ENCODE data around the gene CLK1.

Gene CLK1

DNA sequence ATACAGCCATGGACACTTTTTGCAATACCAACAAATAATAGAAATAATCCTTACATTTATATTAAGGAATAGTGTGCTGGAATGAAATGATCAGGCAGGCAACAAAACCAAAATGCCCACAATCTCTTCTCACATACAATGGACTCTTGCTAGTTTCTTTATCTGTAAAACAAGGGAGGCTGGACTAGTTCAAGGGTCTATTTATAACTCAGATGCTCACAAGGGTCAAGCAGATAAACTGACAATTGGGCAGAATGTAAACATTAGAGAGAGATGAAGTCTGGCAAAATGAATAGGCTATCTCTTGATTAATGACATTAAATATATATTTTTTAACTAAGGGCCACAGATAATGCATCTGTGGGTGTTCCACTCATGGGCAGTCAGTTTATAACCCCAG is 13.0 kb upstream of the CLK1 start:
- H3K4me1 ChIP-seq (ENCODE audit: control insufficient read depth in 1 of 2, insufficient read depth in 2 of 2, low read length in 2 of 2): no peaks in the 10 kb centered on the region
- H3K4me3 ChIP-seq (ENCODE audit: low read depth in 1 of 2, low read length in 2 of 2): no peak overlapping the region
- peaks cover 21 to 42% of the 10 kb centered on the region in 2 donors for H3K36me3 ChIP-seq (ENCODE audit: control insufficient read depth in 1 of 2, insufficient read depth in 2 of 2, low read length in 2 of 2)
- H3K9ac ChIP-seq (ENCODE audit: low read depth in 1 of 2, low read length in 2 of 2): no peak overlapping the region
- no peaks in the 10 kb centered on the region for H3K27me3 ChIP-seq (ENCODE audit: control insufficient read depth in 1 of 2, insufficient read depth in 2 of 2, low read length in 2 of 2)
- no peaks in the 10 kb centered on the region for H3K9me3 ChIP-seq (ENCODE audit: control insufficient read depth in 1 of 2, low read length in 2 of 2)
- no peak overlapping the region for H3K27ac ChIP-seq (ENCODE audit: low read depth, low read length)

GRCh38 chr2:200873560-200873959 is 9.1 kb upstream of the CLK1 start:
- Histone ChIP-seq H3K9ac (ENCODE audit: low read depth in 1 of 2, low read length in 2 of 2) (no peak overlapping the region), H3K36me3 (ENCODE audit: control insufficient read depth in 1 of 2, insufficient read depth in 2 of 2, low read length in 2 of 2) (peaks cover 9 to 23% of the 10 kb centered on the region in 2 donors), H3K4me1 (ENCODE audit: control insufficient read depth in 1 of 2, insufficient read depth in 2 of 2, low read length in 2 of 2) (no peaks in the 10 kb centered on the region), H3K27me3 (ENCODE audit: control insufficient read depth in 1 of 2, insufficient read depth in 2 of 2, low read length in 2 of 2) (no peaks in the 10 kb centered on the region), H3K9me3 (ENCODE audit: control insufficient read depth in 1 of 2, low read length in 2 of 2) (no peaks in the 10 kb centered on the region), H3K4me3 (ENCODE audit: low read depth in 1 of 2, low read length in 2 of 2) (no peak overlapping the region), H3K27ac (ENCODE audit: low read depth, low read length) (no peak overlapping the region)

GRCh38 chr2:200871151-200871550 is 6.7 kb upstream of the CLK1 start:
- Histone ChIP-seq H3K4me1 (ENCODE audit: control insufficient read depth in 1 of 2, insufficient read depth in 2 of 2, low read length in 2 of 2) (no peaks in the 10 kb centered on the region), H3K9me3 (ENCODE audit: control insufficient read depth in 1 of 2, low read length in 2 of 2) (no peaks in the 10 kb centered on the region), H3K27ac (ENCODE audit: low read depth, low read length) (no peak overlapping the region), H3K36me3 (ENCODE audit: control insufficient read depth in 1 of 2, insufficient read depth in 2 of 2, low read length in 2 of 2) (peaks cover 0 to 15% of the 10 kb centered on the region in 2 donors), H3K4me3 (ENCODE audit: low read depth in 1 of 2, low read length in 2 of 2) (no peak overlapping the region), H3K27me3 (ENCODE audit: control insufficient read depth in 1 of 2, insufficient read depth in 2 of 2, low read length in 2 of 2) (no peaks in the 10 kb centered on the region), H3K9ac (ENCODE audit: low read depth in 1 of 2, low read length in 2 of 2) (no peak overlapping the region)

- Histone ChIP-seq H3K27ac (ENCODE audit: low read depth, low read length) (no peak overlapping the region), H3K4me3 (ENCODE audit: low read depth in 1 of 2, low read length in 2 of 2) (no peak overlapping the region), H3K9ac (ENCODE audit: low read depth in 1 of 2, low read length in 2 of 2) (no peak overlapping the region), H3K4me1 (ENCODE audit: control insufficient read depth in 1 of 2, insufficient read depth in 2 of 2, low read length in 2 of 2) (peaks cover 3% of the 10 kb centered on the region in 2 donors), H3K9me3 (ENCODE audit: control insufficient read depth in 1 of 2, low read length in 2 of 2) (no peaks in the 10 kb centered on the region), H3K27me3 (ENCODE audit: control insufficient read depth in 1 of 2, insufficient read depth in 2 of 2, low read length in 2 of 2) (no peaks in the 10 kb centered on the region), H3K36me3 (ENCODE audit: control insufficient read depth in 1 of 2, insufficient read depth in 2 of 2, low read length in 2 of 2) (peaks cover 0 to 13% of the 10 kb centered on the region in 2 donors)
Observed at GRCh38 chr2:200869014-200869413, 4.6 kb upstream of the CLK1 start.

DNA sequence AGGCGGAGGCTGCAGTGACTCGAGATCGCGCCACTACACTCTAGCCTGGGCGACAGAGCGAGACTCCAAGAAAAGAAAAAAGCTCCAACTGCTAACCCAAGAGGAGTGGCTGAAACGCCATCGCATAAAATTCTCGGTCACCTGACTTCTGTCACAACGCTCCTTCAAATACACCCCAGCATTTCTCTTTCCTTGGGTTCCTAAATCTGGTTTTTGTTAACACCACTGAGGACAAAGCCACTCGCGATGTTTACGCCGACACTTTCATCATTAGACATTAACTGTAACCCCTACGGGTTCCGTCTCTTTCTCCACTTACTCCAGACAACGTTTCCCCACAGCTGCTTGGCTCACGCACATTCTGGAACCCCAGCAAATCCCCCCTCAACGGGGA is 679 bp downstream of the CLK1 start:
- Histone ChIP-seq H3K36me3 (ENCODE audit: control insufficient read depth in 1 of 2, insufficient read depth in 2 of 2, low read length in 2 of 2) (peaks cover 9 to 17% of the 10 kb centered on the region in 2 donors), H3K27me3 (ENCODE audit: control insufficient read depth in 1 of 2, insufficient read depth in 2 of 2, low read length in 2 of 2) (no peaks in the 10 kb centered on the region), H3K9me3 (ENCODE audit: control insufficient read depth in 1 of 2, low read length in 2 of 2) (no peaks in the 10 kb centered on the region), H3K4me1 (ENCODE audit: control insufficient read depth in 1 of 2, insufficient read depth in 2 of 2, low read length in 2 of 2) (peaks cover 17 to 26% of the 10 kb centered on the region in 2 donors), H3K4me3 (ENCODE audit: low read depth in 1 of 2, low read length in 2 of 2) (peak overlapping the region; percentile 80 to 98), H3K27ac (ENCODE audit: low read depth, low read length) (peak overlapping the region; percentile 100), H3K9ac (ENCODE audit: low read depth in 1 of 2, low read length in 2 of 2) (peak overlapping the region; percentile 100)

- Histone ChIP-seq H3K27ac (ENCODE audit: low read depth, low read length) (peak overlapping the region; percentile 100), H3K27me3 (ENCODE audit: control insufficient read depth in 1 of 2, insufficient read depth in 2 of 2, low read length in 2 of 2) (no peaks in the 10 kb centered on the region), H3K4me1 (ENCODE audit: control insufficient read depth in 1 of 2, insufficient read depth in 2 of 2, low read length in 2 of 2) (peaks cover 17 to 26% of the 10 kb centered on the region in 2 donors), H3K9me3 (ENCODE audit: control insufficient read depth in 1 of 2, low read length in 2 of 2) (no peaks in the 10 kb centered on the region), H3K4me3 (ENCODE audit: low read depth in 1 of 2, low read length in 2 of 2) (peak overlapping the region; percentile 80 to 98), H3K36me3 (ENCODE audit: control insufficient read depth in 1 of 2, insufficient read depth in 2 of 2, low read length in 2 of 2) (peaks cover 19 to 29% of the 10 kb centered on the region in 2 donors), H3K9ac (ENCODE audit: low read depth in 1 of 2, low read length in 2 of 2) (peak overlapping the region; percentile 100)
Observed at GRCh38 chr2:200862532-200863000, 1.9 kb downstream of the CLK1 start.

DNA sequence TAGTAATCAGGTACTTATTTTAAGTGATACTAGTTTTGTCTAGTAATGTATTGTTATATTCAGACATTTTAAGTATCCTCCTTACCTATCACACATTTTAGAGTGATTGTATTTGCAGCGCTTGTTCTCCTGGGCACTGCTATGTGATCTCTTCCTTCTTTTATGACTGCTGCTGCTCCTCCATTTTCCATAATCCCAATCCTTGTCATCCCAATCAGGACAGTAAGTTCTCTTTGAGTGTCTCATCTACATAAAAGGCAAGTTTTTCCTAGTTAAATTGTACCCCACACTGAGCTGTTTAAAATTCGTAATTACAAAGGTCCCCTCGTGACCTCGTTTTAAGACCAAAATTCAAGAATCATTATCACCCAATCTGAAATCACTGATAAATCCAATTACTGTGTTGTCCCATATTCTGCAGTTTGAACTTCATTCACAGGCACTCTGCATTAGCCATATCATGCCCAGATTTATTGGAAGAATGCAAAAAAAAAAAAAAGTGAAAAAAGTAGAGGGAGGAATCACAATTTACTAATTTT is 2.8 kb downstream of the CLK1 start:
- peak overlapping the region; percentile 18 to 100 for H3K9ac ChIP-seq (ENCODE audit: low read depth in 1 of 2, low read length in 2 of 2)
- H3K4me3 ChIP-seq (ENCODE audit: low read depth in 1 of 2, low read length in 2 of 2): peak overlapping the region; percentile 80 to 98
- H3K4me1 ChIP-seq (ENCODE audit: control insufficient read depth in 1 of 2, insufficient read depth in 2 of 2, low read length in 2 of 2): peaks cover 17 to 26% of the 10 kb centered on the region in 2 donors
- no peak overlapping the region for H3K27ac ChIP-seq (ENCODE audit: low read depth, low read length)
- no peaks in the 10 kb centered on the region for H3K27me3 ChIP-seq (ENCODE audit: control insufficient read depth in 1 of 2, insufficient read depth in 2 of 2, low read length in 2 of 2)
- peaks cover 24 to 37% of the 10 kb centered on the region in 2 donors for H3K36me3 ChIP-seq (ENCODE audit: control insufficient read depth in 1 of 2, insufficient read depth in 2 of 2, low read length in 2 of 2)
- H3K9me3 ChIP-seq (ENCODE audit: control insufficient read depth in 1 of 2, low read length in 2 of 2): no peaks in the 10 kb centered on the region

DNA sequence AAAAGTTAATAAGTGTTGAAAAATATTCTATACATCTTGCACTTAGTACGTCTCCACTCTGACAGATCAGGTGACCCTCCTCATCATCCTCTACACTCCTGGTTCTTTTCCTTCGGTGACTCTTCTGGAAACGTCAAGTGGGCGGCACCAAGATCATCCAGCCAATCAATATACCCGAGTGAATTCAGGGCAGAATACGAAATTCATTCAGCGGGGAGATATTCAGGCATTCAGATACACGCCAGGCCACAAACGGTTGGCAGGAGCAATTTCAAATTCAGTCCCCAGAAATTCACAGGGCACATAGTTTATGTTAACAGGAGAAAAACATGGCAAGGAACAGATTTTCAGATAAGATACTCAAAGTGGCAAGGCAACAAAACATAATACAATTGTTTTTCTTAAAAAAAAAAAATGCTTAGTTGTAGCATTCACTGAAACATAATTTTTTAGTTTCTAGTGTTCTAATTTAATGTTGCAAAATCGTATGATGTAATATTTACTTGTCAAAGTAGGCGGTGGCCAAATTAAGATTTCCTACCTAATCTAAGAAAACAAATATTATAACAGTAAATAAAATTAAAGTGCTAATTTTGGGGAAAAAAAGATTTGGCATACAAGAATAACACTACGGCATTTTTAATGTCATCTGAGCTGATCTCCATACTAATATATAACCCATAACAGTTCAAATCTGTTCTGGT is 4.2 kb downstream of the CLK1 start:
- H3K4me1 ChIP-seq (ENCODE audit: control insufficient read depth in 1 of 2, insufficient read depth in 2 of 2, low read length in 2 of 2): peaks cover 16 to 25% of the 10 kb centered on the region in 2 donors
- peak overlapping the region in 1 of 2 donors; percentile 80 for H3K4me3 ChIP-seq (ENCODE audit: low read depth in 1 of 2, low read length in 2 of 2)
- no peak overlapping the region for H3K9ac ChIP-seq (ENCODE audit: low read depth in 1 of 2, low read length in 2 of 2)
- no peaks in the 10 kb centered on the region for H3K9me3 ChIP-seq (ENCODE audit: control insufficient read depth in 1 of 2, low read length in 2 of 2)
- H3K27ac ChIP-seq (ENCODE audit: low read depth, low read length): no peak overlapping the region
- H3K27me3 ChIP-seq (ENCODE audit: control insufficient read depth in 1 of 2, insufficient read depth in 2 of 2, low read length in 2 of 2): no peaks in the 10 kb centered on the region
- peaks cover 31 to 52% of the 10 kb centered on the region in 2 donors for H3K36me3 ChIP-seq (ENCODE audit: control insufficient read depth in 1 of 2, insufficient read depth in 2 of 2, low read length in 2 of 2)

DNA sequence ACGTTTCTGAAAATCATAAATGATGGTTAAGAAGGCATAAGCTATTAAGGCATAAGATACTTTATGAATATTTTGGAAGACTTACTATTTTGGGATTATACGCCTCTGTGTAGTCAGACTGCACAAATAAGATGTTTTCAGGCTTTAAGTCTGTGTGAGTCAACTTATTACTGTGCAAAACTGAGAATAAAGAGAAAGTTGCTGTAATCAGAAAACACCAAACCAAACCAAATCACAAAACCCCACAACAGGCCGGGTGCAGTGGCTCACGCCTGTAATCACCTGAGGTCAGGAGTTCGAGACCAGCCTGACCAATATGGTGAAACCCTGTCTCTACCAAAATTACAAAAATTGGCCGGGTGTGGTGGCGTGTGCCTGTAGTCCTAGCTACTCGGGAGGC is 7.7 kb downstream of the CLK1 start:
- H3K27me3 ChIP-seq (ENCODE audit: control insufficient read depth in 1 of 2, insufficient read depth in 2 of 2, low read length in 2 of 2): no peaks in the 10 kb centered on the region
- H3K9me3 ChIP-seq (ENCODE audit: control insufficient read depth in 1 of 2, low read length in 2 of 2): no peaks in the 10 kb centered on the region
- no peak overlapping the region for H3K4me3 ChIP-seq (ENCODE audit: low read depth in 1 of 2, low read length in 2 of 2)
- H3K27ac ChIP-seq (ENCODE audit: low read depth, low read length): no peak overlapping the region
- peaks cover 14 to 23% of the 10 kb centered on the region in 2 donors for H3K4me1 ChIP-seq (ENCODE audit: control insufficient read depth in 1 of 2, insufficient read depth in 2 of 2, low read length in 2 of 2)
- peaks cover 59 to 86% of the 10 kb centered on the region in 2 donors for H3K36me3 ChIP-seq (ENCODE audit: control insufficient read depth in 1 of 2, insufficient read depth in 2 of 2, low read length in 2 of 2)
- no peak overlapping the region for H3K9ac ChIP-seq (ENCODE audit: low read depth in 1 of 2, low read length in 2 of 2)

DNA sequence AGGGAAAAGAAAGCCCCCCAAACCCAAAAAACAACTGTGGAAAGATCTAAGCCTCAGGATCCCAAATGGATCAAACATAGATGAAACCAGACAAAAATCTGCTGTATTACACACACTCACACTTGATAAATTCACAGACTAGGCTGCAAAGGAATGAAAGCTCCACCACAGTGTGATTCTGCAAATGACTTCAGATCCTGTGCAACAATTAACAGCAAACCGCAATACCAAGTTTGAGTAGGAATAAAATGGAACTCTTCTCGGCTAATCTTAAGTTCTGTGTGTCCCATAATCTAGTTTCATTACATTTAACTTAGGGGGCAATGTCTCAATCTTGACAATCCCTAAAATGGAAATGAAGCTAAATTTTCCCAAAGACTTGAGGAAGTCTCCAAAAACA is 11.9 kb downstream of the CLK1 start:
- H3K9ac ChIP-seq (ENCODE audit: low read depth in 1 of 2, low read length in 2 of 2): no peak overlapping the region
- H3K27ac ChIP-seq (ENCODE audit: low read depth, low read length): no peak overlapping the region
- no peak overlapping the region for H3K4me3 ChIP-seq (ENCODE audit: low read depth in 1 of 2, low read length in 2 of 2)
- peaks cover 48 to 68% of the 10 kb centered on the region in 2 donors for H3K36me3 ChIP-seq (ENCODE audit: control insufficient read depth in 1 of 2, insufficient read depth in 2 of 2, low read length in 2 of 2)
- H3K4me1 ChIP-seq (ENCODE audit: control insufficient read depth in 1 of 2, insufficient read depth in 2 of 2, low read length in 2 of 2): no peaks in the 10 kb centered on the region
- no peaks in the 10 kb centered on the region for H3K9me3 ChIP-seq (ENCODE audit: control insufficient read depth in 1 of 2, low read length in 2 of 2)
- H3K27me3 ChIP-seq (ENCODE audit: control insufficient read depth in 1 of 2, insufficient read depth in 2 of 2, low read length in 2 of 2): no peaks in the 10 kb centered on the region

All from duodenal mucosa (tissue), 2 donors.